NOMO-1 treated with dmso at 0.1 percent for 144 hours (cell line): ENCODE results near the gene PSMB10.
"Not testable (repeated sequence)": the region's sequence is repeated elsewhere in the genome, so short reads cannot be mapped to it uniquely, and the experiment has no call there.

ENCODE experiments used
- DNase-seq: peaks from one replicate; lab custom pipeline; 2025; ENCODE audit not compliant: unreplicated experiment; lab: John Stamatoyannopoulos, UW

Gene PSMB10

DNA sequence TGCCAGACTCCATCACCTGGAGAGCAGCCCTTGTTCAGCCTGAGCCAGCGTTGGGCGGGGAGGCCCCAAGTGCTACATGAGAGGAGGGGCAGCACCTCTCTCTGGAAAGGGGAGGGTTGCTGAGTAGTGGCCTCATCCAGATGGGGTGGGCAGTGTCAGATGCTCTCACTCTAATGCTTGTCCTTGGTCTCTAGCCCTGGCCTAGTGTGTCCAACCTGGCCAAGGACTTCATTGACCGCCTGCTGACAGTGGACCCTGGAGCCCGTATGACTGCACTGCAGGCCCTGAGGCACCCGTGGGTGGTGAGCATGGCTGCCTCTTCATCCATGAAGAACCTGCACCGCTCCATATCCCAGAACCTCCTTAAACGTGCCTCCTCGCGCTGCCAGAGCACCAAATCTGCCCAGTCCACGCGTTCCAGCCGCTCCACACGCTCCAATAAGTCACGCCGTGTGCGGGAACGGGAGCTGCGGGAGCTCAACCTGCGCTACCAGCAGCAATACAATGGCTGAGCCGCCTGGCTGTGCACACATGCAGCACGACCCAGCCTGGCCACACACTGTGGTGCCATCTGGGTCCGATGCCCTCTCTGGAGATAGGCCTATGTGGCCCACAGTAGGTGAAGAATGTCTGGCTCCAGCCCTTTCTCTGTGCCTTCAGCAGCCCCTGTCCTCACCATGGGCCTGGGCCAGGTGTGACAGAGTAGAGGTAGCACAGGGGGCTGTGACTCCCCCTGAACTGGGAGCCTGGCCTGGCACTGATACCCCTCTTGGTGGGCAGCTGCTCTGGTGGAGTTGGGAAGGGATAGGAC is 9.3 kb downstream of the PSMB10 start:
- DNase-seq = no peak

DNA sequence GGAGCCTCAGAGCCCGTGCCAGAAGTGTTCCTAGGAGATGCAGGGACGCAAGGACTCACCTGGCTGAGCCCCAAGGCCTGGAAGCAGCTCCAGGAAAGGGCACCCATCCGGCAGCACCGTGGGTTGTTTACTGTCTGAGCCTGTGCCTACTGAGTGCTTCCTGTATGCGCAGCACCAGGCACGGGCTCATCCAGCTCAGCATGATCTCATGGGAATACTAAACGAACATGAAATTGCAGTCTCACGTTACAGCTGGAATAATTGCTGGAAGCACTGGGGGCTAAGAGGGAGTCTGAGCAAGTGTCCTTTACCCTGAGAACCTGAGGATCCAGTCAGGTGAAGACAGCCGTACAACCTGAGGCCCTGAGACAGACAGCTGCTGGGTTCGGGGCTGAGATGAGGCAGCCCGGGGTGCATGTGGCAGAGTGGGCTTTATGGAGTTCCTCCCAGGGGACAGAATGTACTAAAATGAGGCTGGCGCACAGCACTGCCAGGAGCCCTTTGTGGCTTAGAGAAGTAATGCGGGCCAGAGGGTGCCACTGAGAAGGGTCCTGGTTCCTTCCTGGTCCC is 10.4 kb downstream of the PSMB10 start:
- DNase-seq = no peak

DNA sequence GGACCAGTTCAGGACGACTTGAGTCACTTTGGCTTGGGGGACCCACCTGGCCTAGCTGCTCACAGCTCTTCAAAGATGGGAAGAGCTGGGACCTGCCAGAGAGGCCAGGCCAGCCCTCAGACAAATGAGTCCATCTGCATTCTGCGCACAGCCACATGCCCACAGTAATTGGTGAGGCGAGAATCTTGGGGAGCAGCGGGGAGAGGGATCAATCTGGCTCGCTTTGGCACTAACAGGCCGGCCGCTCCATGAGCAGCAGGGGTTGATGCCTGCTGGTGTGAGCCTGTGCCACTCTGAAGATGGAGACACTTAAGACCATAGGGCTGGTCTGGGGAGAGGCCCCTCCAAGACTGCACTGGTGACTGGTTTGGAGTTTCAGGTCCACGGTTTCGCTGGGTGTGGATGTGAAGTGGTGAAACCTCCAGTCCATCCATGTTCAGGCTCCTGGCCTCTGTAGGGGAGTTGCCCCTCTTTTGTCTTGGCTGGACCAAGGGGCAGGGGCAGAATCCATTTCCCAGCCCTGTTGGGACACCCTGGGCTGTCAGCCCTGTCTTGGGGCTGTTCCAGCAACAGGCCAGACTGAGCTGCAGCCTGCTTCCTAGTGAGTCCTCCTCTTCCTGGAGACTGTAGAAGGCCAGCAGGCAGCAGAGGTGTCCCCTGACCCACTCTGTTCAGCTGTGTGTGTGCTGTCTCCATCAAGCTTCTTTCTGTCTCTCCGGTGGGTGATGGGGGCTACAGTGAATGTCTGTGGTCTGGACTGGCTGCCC is 12.3 kb downstream of the PSMB10 start:
- no peak for DNase-seq

DNA sequence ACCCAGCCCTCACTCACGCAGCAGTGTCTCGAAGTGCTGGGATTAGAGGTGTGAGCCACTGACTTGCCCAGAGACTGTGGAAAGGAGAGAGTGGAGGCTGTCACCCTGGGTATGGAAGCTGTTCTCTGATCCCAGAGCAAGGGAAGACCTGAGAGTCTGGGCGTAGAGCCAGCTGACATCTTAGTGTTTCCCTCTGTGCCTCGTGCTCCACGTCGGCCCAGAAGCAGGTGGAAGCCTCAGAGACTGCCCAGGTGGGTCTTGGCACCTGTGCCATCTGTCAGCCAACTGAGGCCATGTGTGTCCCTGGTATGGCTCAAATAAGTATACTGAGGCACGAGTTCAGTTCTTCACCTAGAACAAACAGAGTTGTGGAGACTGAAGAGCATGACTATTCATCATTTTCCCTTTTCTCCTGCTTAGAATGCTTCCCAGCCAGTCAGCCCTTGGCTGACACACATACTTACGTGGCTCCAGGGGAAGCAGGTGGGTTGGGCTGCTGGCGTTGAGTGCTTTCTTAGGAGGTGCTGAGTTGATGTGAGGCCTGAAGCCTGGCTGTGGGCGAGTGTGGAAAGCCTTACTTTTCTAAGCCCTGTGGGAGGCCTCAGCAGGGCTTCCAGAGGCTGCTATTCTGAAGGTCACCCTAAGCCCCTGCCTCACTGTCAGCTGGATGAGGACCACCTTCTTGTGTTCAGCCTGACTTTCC is 13.1 kb downstream of the PSMB10 start:
- no peak for DNase-seq

DNA sequence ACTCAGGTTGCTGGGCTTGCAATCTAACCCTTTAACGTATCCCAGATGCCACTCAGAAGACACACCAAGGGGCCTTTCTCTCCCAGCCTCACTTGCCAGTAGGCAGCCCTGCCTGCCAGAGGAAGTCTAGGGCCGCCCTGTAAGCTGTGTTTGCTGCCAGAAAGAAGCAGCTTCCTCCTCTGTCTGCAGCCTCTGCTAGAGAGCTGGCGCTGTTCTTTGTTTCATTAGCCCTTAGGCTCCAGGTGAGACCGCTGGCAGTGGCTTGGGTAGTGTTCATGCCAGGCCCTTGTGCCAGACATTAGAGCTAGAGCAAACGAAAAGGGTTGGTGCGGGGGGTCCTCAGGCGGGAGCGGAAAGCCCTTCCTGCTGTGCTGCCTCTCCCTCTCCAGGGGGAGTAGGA is 13.9 kb downstream of the PSMB10 start:
- DNase-seq = no peak

DNA sequence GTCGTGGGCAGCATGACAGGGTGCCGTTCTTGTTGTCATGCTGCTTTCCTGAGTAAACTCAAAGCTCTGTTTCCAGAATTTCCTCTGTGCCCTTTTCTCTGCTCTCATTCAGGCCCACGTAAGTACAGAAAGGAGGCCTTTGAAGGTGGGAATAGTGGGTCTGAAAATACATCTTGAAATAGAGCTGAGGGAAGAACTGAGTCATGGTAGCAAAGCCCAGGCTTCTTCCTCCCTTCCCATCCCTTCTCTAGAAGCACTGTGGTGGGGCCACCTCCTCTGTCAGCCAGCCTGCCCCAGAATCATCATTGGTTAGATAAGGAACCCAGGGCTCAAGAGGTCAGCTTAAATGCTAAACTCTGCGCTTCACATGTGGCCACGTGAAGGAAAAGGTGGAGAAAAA is 14.4 kb downstream of the PSMB10 start:
- DNase-seq = no peak

DNA sequence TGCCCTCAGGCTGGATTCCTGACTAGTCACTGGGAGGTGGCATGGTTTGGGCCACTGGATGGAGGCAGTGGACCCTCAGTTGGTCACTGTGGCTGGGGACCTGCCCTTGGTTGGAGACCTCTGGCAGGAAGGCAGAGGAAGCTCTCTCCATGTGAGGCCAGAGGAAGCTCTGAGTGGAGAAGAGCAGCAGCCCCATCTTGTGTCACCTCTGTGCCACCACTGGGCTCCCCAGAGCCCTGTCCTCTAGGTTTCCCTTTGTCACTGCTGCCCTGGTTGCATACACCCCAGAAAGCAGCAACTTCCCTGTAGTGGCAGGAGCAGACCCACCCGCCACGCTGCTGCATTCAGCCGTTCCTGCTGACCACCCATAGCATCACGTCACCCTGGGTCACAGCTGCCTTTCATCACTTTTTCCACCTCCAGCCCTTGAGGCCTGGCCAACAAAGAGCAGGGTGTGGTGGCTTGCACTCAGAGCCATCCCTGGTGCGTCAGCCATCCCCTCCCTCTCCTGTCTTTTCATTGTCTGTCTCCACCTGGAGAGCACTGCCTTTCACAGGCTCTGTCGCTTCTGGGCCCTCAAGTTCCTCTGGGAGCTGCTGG is 16.9 kb downstream of the PSMB10 start:
- DNase-seq = no peak

DNA sequence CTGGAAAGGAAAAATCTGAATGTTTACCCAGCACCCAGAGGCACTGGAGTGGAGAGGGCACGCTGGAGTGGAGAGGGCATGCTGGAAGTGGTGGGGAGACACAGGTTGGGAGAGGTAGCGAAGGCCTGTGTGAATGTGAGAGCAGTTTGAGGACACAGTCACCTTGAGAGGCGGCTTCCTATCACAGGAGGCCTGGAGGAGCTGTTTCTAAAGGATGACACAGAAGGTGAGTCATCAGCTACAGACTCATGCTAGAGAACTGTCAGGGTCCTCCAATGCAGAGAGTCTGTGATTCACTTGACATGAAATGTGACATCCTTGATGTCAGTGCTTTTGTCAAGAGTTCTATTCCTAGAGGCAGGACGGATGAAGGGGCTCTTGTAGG is 18.8 kb downstream of the PSMB10 start:
- no peak for DNase-seq

DNA sequence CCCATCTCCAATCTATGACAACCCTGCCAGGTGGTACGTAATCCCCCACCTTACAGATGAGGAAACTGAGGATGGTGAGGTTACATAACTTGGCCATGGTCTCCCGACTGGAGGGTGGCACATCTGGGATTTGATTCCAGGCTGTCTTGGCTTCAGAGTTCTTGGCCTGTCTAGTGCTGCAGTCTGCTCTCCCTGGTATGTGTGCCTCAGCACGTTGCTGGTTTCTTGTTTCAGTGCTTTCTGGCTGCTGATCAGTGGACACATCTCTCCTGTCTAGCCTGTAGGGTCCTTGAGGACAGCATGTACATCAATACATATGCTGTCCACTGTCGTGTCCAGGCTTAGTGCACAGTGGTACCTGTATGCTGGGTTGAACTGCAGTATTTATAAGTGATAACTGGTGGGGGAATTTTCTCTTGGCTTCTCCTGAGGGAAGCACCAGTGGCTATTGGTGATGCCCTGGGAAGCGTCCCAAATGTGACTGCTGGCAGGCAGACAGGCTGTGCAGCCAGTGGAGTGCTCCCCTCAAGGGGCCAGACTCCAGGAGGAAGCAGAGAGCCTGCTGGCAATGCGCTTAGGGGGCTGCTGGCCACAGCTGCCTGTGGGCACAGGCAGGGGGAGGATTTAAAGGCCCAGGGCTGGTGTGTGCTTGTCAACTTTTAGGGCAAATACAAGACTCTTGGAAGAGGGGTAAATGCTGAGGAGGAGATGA is 19.4 kb downstream of the PSMB10 start:
- no peak for DNase-seq

DNA sequence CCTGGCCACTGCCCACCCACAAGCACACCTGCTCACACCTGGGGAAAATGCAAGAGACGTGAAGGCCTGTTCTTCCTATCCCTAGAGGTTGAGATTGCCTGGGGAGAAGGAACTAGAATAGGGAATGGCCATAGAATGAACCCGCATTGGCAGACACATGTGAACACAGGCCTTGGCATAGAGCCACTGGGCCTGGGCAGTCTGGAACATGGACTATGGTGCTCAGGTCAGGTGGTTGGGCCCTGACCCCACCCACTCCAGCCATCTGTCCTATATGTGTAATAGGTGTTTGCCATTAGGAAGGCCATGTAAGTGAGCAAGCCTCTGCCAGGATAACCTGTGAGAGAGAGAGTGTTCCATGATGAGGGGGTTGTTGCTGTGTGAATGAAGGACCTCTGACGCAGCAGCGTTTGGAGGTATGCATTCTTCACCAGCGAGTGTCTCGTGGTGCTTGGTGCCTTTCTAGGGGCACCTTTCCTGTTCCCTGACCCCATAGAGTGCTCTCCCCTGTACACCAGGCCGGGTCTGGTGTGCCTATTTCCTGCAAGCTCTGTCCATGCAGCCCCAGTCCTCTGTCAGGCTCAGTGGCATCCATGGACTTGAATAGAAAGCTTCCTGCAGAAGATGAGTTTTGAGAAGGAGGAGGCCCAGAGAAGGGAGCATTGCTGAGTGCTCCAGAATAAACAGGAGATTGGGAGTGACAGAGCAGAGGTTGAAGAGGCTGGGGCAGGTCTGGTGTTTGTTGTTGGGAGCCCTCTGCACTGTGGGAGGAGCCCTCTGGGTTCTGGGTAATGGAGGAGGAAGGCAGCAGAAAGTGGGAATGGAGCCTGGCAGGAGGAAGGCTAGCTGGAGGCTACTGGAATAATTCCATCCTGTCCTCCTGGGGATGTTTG is 20.6 kb downstream of the PSMB10 start:
- no peak for DNase-seq

DNA sequence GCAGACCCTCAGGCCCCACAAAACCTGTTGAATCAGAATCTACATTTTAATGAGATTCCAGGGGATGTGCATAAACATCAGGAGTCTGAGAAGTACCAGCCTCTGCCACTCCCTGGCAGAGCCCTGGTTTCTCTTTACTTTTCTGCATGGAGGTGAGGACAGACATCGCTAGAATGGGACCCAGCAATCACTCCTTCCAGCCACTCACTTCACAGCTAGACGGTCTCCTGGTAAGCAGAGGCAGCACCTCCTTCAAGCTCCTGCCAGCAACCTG is 21.2 kb downstream of the PSMB10 start:
- not testable (repeated sequence) for DNase-seq

DNA sequence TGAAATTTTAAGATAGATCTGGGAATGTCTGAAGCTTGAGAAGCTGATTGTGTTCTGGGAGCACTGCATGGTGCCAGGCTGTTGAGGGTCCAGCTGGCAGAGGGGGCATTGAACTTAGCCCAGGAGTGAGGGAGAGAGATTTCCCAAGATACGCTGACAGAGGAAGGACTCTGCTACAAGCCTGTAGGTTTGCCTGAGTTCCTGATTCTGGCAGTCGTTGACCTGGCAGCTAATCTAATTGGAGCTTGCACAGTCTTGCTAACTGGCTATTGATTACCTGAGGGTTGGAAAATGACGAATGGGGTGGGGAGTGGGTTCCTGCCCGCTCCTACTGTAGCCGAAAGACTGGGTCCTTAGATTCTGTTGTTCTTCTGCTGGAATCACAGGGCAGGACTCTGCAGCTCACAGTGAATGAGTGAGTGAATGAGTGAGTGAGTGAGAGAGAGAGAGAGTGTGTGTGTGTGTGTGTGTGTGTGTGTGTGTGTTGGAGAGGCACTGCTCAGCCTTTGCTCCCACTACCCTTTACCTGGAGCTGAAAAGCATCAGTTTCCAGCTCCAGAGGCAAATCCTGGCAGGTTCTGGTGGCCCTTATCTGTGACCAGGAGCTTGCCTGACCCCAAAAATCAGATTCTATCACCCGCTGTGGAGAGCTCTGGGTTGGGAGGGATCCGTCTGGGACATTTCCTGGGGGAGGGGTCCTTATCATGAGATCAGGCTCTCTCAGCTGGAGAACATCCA is 21.7 kb downstream of the PSMB10 start:
- DNase-seq = no peak

DNA sequence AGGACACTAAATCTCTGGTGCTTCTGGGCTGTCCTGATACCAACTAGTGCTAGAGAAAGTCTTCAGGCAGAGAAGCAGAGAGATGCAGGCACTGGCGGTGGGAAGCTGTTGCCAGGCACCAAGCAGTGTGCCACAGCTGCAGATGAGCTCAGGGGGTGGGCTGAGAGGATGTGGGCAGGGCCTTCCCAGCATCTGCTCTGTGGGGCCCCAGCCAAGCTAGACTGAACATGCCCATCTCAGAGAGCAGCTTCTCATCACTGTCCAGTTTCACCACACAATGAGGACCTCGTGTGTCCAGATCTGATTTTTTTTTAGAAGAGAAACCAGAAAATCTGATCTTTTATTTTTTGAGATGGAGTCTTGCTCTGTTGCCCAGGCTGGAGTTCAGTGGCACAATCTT is 26.5 kb downstream of the PSMB10 start:
- no peak for DNase-seq

DNA sequence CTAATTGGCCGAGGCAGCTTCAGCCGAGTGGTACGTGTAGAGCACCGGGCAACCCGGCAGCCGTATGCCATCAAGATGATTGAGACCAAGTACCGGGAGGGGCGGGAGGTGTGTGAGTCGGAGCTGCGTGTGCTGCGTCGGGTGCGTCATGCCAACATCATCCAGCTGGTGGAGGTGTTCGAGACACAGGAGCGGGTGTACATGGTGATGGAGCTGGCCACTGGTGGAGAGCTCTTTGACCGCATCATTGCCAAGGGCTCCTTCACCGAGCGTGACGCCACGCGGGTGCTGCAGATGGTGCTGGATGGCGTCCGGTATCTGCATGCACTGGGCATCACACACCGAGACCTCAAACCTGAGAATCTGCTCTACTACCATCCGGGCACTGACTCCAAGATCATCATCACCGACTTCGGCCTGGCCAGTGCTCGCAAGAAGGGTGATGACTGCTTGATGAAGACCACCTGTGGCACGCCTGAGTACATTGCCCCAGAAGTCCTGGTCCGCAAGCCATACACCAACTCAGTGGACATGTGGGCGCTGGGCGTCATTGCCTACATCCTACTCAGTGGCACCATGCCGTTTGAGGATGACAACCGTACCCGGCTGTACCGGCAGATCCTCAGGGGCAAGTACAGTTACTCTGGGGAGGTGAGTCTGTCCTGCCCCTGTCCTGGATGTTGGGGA is 27.5 kb downstream of the PSMB10 start:
- no peak for DNase-seq

DNA sequence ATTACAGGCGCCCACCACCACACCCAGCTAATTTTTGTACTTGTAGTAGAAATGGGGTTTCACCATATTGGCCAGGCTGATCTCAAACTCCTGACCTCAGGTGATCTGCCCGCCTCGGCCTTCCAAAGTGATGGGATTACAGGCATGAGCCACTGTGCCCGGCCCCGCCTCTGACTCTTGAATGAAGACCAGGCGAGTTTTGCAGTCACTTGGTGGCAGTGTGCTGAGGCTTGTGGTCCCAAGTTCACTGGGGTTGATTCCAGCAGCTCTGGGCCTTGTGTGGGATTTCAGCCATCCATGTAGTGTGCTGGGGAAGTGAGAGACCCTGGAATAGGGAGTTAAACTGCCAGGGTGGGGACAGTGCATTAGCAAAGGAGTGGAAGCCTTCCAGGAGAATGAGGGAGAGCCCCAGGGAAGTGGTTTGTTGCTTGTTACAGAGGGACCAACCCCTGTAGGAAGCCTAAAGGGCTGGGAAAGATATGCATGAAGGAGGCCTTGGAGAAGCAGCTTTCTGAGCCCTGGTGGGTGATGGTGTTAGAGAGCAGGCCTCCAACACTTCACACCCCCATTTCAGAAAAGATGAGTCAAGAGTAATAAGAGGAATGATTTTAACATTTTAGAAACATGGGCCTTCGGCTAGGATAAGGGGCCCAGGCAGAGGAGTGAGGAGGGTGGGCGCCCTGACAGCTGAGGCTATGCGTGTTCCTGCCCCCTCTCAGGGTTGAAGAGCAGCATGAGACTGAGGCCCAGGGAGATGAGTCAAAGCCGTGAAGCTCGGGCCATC is 29.1 kb downstream of the PSMB10 start:
- no peak for DNase-seq

DNA sequence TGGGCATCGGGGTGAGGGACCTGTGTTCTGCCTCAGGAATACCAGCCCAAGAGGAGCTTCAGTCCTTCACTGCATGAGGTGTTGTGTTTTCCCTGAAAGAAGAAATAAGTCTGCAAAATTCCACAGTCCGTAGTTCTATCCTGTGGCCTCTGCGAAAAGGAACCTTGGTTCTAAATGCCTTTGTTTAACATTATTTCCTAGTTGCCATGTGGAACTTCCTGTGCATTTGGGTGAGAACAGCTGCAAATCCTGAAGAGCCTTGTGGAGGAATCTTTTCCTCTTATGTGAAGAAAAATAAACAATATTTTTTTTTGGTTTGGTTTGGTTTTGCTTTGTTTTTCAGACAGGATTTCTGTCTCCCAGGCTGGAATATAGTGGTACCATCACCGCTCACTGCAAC is 33.8 kb downstream of the PSMB10 start:
- DNase-seq = no peak

DNA sequence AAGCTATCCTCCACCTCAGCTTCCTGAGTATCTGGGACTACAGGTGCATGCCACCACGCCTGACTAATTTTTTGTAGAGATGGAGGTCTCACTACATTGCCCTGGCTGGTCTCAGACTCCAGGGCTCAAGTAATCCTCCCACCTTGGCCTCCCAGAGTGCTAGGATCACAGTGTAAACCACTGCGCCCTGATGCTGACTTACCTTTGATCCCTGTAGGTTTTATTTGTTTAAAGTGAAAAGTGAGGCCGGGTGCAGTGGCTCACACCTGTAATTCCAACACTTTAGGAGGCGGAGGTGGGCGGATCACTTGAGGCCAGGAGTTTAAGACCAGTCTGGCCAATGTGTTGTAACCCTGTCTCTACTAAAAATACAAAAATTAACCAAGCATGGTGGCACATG is 34.9 kb downstream of the PSMB10 start:
- no peak for DNase-seq

DNA sequence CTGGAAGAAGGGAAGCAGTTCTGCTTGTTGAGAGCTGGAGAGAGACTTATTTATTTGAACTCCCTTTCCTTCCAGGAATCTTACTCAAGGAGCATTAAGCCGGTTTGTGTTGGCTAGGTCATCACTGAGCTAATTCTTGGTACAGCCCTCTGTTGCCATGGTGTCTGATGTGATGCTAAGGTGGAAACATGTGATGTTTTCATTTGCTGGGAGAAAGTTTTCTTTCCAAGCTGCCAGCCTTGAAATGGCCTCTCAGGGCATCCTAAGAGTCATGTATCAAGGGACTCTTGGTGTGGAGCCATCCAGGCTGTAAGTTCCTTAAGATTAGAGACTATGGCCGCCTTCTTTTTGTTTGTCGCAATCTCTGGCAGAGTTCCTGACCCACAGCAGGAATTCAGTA is 39.4 kb downstream of the PSMB10 start:
- no peak for DNase-seq
